Coronary artery (tissue), 2 donors: ENCODE results near the gene SCGB1C1.
"Not testable (repeated sequence)": the region's sequence is repeated elsewhere in the genome, so short reads cannot be mapped to it uniquely, and the experiment has no call there.

ENCODE experiments used
- DNase-seq: peaks from one replicate; pipeline ENCODE4 v3.0.0-alpha.2; 2017; ENCODE audit warnings: low spot score
- H3K27ac ChIP-seq, 2 donors: fragments of 200-600 bp; sonication (generic); one replicate each; pipeline ENCODE4 v1.5.1; 2016 to 2019
- H3K4me3 ChIP-seq: fragments of 200-600 bp; sonication (generic); 2 replicates; pipeline ENCODE4 v1.5.1; 2016; ENCODE audit warnings: mild to moderate bottlenecking, moderate library complexity
- CTCF ChIP-seq: fragments of 200-600 bp; sonication (generic); IDR thresholded peaks from one replicate; pipeline ENCODE4 v1.5.1; 2019; ENCODE audit warnings: antibody characterized with exemption

Gene SCGB1C1

GRCh38 chr11:232783-233565 is 40.1 kb downstream of the SCGB1C1 start:
- DNase-seq = no peak
- H3K4me3 ChIP-seq = no peak overlapping the region
- H3K27ac ChIP-seq = no peak overlapping the region
- TF ChIP-seq CTCF = no peak

- no peak overlapping the region for H3K27ac ChIP-seq
- H3K4me3 ChIP-seq = peak overlapping the region; percentile 89
- no peak for TF ChIP-seq CTCF
- no peak for DNase-seq
Observed at GRCh38 chr11:235180-235579, 42.3 kb downstream of the SCGB1C1 start.

- H3K27ac ChIP-seq = peak overlapping the region; percentile 86 to 94
- peak overlapping the region; percentile 89 for H3K4me3 ChIP-seq
- no peak for DNase-seq
- TF ChIP-seq CTCF = no peak
Observed at GRCh38 chr11:235609-235996, 42.7 kb downstream of the SCGB1C1 start.

- TF ChIP-seq CTCF = no peak
Observed at GRCh38 chr11:235997-236773, 43.3 kb downstream of the SCGB1C1 start, which contains the start of gene SIRT3. Gene SIRT3 (minus strand): TSS chr11:236342. CDS start chr11:236328, 14 bp downstream.

GRCh38 chr11:236774-237767 is 44.2 kb downstream of the SCGB1C1 start, which contains the start of gene PSMD13:
Gene PSMD13 (plus strand): TSS chr11:236976. CDS start chr11:237050, 74 bp downstream.
- no peak for TF ChIP-seq CTCF
- peak within 1 kb of the TSS; percentile 86 to 94 for H3K27ac ChIP-seq
- peak within 1 kb of the TSS; percentile 89 for H3K4me3 ChIP-seq
- peak; percentile 91 for DNase-seq

More at GRCh38 chr11:235997-236773, 43.3 kb downstream of the SCGB1C1 start, which contains the start of gene SIRT3:
- peak; percentile 90 for DNase-seq
- Histone ChIP-seq H3K4me3 (peak within 1 kb of the TSS; percentile 89), H3K27ac (peak within 1 kb of the TSS; percentile 86 to 94)

- H3K4me3 ChIP-seq, DNase-seq: not testable (repeated sequence)
Observed at GRCh38 chr11:238346-238745, 45.5 kb downstream of the SCGB1C1 start.

GRCh38 chr11:240315-240714 is 47.4 kb downstream of the SCGB1C1 start:
- TF ChIP-seq CTCF = no peak
- DNase-seq = no peak
- Histone ChIP-seq H3K4me3 (no peak overlapping the region), H3K27ac (no peak overlapping the region)

More at GRCh38 chr11:238346-238745, 45.5 kb downstream of the SCGB1C1 start:
- not testable (repeated sequence) for H3K27ac ChIP-seq
